Frontal cortex (tissue), 4 donors: ENCODE measurements around the gene MIER2. TPM values are rescaled to one million over a fixed set of nuclear protein-coding genes. Genes with fewer than 3 reads are reported as not detected.
A peak's percentile ranks its signal among the peaks of the same experiment; 100 is the strongest.
"Not testable (repeated sequence)": the region's sequence is repeated elsewhere in the genome, so short reads cannot be mapped to it uniquely, and the experiment has no call there.

Experiments used
- DNase-seq, 2 donors: peaks; one replicate each; pipeline ENCODE4 v3.0.0; 2012; ENCODE audit warnings: low spot score in 2 of 2
- FAIRE-seq: peaks from 2 replicates; lab custom pipeline; 2012; peaks lifted over from hg19 to GRCh38; lab: Jason Lieb, UNC
- total RNA-seq: library from RNA; depleted of rRNA; stranded (reverse); fragments of >200 nt; gene quantifications from one replicate; pipeline ENCODE4 v1.2.3, GENCODE V29; 2014
- donor health status: control.
- donor health status: control.
- donor health status: control.

MIER2 gene, protein sequence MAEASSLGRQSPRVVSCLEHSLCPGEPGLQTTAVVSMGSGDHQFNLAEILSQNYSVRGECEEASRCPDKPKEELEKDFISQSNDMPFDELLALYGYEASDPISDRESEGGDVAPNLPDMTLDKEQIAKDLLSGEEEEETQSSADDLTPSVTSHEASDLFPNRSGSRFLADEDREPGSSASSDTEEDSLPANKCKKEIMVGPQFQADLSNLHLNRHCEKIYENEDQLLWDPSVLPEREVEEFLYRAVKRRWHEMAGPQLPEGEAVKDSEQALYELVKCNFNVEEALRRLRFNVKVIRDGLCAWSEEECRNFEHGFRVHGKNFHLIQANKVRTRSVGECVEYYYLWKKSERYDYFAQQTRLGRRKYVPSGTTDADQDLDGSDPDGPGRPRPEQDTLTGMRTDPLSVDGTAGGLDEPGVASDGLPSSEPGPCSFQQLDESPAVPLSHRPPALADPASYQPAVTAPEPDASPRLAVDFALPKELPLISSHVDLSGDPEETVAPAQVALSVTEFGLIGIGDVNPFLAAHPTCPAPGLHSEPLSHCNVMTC
- total RNA-seq = 3.7 TPM

DNA sequence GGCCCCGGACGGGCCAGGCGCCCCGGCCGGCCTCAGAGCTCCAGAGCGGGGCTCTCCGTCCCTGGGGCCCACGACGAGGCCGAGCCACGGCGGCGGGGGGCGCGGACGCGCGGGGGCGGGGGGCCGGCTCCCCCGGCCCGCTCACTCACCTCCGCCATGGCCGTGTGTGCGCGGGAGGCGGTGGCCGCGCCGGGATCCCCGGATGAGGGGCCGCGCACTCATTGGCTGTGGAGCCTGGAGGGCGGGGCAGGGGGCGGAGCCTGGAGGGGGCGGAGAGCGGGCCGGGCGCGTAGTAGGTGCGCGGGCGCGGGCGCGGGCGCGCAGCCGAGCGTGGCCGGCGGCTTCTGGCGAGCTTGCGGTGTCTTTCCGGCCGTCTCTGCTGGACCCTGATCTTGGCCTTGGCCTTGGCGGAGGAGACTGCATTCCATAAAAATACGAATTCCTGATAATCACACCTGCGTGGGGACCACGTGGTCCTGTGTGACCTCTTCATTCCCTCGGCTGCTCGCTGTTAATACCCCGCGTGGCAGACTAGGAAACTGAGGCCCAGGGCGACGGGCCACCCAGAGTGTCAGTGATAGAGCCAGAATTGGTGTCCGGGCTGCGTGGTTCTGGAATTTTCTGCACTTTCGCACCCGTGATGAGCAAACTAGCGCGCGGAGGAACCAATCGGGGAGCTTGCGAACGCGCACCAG lies at the start of gene MIER2:
MIER2 (minus strand) TSS at position 172 of the 695 bp plus-strand sequence; CDS start at position 158, 14 bp downstream.
- DNase-seq (peak; percentile 98 to 99), FAIRE-seq (no peak)

DNA sequence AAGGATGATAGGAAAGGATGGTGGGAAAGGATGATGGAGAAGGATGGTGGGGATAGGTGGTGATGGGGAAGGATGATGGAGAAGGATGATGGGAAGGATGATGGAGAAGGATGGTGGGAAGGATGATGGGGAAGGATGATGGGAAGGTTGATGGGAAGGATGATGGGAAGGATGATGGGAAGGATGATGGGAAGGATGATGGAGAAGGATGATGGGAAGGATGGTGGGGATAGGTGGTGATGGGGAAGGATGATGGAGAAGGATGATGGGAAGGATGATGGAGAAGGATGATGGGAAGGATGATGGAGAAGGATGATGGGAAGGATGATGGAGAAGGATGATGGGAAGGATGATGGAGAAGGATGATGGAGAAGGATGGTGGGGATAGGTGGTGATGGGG lies 49.0 kb upstream of the MIER2 start:
- DNase-seq, FAIRE-seq: not testable (repeated sequence)

DNA sequence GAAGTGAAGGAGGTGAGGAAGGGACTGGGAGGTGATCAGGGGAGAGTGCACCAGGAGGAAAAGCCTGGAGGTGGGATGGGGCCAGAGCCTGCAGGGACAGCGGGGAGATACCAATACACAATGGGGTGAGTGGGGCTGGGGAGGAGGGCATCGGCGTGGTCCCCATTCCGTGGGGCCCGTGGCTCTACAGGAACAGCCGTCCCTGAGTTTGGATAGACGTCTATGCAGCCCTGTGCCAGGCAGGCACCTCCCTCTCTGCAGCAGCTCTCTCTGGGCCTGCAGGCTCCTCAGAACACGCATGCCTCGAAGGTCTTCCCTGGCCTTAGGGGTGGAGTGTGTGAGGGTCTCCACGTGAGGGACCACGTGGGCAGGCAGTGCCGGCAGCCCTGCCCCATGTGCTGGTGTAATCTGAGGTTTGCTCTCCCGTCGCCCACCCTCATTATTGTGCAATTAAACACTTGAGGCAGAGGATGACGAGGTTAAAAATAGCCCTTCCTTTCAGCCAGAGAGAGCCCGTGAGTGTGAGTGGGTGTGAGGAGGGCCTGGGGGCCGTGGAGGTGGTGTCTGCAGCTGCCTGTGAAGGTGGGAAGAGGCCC lies 47.9 kb upstream of the MIER2 start:
- DNase-seq (no peak), FAIRE-seq (no peak)

DNA sequence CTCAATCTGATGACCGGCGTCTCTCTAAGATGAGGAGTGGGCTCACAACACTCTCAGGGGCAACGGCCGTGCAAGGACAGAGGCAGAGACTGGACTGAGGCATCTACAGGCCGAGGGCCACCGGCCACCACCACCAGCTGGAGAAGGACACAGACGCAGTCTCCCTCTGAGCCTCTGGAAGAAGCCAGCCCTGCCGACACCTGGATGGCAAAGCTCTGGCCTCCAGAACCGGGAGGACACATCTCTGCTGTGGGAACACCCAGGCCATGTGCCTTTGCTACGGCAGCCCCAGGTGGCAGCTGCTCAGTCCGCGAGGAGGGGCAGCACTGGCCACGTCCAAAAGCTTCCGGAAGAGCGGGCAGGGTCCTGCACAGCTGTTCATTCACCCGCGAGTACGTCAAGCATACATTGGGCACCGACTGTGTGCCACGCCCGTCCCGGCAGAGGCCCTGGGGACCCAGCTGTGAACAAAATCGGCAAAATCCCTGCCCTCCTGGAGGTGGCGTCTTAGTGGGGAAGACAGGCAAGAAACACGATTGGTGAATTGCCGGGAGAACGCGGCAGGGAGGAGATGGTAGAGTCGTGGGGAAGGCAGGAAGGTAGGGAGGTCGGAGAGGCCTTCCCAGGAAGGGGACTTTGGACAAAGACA lies 47.3 kb upstream of the MIER2 start:
- no peak for DNase-seq
- FAIRE-seq = no peak

DNA sequence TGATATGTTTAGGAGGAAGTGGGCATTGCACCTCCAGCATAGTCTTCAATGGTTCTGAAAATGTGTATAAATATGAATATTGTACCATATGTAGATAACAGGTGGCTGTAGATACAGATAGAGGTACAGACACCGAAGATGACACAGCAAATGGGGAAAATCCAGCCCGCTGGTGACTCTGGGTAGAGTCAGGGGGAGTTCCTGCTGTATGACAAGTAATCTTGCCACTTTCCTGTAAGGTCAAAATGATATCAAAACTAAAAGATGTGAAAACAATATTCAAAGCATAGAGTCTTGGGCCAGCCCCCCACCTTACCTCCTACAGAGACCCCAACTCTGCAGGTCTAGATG lies 46.6 kb upstream of the MIER2 start:
- no peak for FAIRE-seq
- no peak for DNase-seq

DNA sequence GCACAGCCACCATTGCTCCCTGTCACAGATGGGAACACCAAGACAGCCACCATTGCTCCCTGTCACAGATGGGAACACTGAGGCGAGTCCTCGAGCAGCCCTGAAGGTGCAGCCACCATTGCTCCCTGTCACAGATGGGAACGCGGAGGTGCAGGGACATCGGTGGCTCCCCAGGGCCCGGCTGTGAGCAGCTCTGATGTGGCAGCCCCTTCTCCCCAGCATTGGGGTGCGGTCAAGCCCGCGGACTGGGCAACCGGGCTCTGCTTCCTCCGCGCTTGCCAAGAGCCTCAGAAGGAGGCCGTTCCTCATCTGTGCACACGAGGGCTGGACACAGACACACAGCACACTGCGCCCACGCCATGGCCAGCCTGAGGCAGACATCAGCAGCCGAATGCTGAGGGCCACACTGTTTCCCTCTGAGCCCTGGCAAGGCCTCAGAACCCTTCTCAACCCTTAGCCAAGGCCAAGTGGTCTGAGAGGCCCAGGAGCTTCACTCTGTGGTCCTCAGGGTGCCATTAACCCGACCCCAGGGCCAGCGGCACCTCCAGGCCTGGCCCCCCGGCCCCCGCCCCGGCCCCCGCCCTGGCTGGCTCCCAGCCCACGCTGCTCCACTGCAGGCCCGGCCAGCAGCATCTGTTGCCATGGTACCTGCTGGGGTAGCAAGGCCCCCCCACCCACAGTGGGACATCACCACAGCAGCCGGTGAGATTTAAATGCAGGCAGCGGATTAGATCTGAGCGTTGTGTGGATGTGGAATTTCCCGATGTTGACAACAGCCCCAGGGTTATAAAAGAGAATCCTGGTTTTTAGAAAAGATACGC lies 46.0 kb upstream of the MIER2 start:
- FAIRE-seq (no peak), DNase-seq (no peak)

DNA sequence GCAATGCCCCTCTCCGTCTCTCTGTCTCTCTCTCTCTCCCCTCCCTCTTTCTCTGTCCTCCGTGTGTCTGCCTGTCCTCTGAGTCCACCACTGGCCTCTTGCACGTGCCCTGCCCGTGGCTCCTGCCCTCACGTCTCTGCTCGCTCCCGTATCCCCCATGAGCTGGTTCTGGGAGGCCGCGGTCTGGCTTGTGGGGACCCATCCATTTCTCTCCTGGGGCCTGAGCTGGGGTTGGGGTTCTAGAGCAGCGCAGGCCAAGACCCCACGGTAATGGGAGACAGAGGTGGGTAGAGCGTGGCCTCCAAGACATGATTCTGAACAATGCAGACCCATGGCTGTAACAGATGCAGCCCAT lies 45.3 kb upstream of the MIER2 start:
- DNase-seq (no peak), FAIRE-seq (no peak)

DNA sequence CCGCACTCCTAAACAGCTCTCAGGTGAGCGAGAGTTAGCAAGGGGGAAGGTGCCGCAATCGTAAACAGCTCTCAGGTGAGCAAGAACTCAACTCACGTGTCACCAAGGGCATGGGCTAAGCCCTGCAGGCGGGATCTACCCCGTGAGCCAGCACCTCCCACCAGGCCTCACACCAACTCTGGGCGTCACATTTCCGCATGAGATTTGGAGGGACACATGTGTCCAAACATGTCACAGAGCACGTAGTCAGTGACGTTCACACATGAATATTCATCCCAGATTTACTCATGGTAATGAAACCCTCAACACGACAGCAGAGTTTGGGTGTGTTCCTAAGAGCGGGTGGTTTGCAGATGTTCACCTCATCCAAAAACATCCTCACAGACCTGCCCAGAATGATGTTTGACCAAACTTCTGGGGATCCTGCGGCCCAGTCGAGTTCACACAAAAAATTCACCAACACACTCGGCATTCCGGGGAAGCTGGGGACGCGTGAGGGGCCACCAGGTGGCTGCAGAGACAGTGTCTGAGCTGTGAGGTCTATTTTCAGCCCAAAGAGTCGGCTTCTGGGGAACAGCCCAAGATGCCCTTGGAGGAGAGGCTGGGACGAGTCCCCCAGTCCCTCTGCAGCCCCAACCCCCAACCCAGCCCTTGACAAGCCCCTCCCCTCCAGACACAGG lies 44.8 kb upstream of the MIER2 start:
- no peak for FAIRE-seq
- no peak for DNase-seq

DNA sequence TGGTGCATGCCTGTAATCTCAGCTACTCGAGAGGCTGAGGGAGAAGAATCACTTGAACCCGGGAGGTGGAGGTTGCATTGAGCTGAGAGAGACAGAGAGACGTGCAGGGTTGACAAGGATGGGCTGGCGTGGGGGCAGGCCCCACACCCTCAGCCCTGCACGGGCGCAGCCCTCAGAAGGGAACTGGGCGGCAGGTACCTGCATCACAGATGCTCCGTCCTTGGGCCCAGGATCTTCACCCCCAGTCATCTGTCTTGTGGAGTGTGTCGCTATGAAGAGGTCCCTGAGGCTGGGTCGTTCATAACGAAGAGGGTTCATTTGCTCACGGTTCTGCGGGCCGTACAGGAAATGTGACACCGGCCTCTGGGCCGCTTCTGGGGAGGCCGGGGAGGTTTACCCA lies 44.1 kb upstream of the MIER2 start:
- no peak for FAIRE-seq
- no peak for DNase-seq

DNA sequence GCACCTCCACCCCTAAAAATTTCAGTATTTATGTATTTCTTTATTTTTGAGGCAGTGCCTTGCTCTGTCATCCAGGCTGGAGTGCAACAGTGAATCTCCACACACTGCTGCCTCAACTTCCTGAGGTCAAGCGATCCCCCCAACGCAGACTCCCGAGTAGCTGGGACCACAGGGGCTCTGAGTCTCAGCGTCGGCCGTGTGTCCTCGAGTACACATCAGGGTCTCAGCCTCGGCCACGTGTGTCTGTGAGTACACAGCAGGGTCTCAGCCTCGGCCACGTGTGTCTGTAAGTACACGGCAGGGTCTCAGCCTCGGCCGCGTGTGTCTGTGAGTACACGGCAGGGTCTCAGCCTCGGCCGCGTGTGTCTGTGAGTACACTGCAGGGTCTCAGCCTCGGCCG lies 43.2 kb upstream of the MIER2 start:
- no peak for DNase-seq

DNA sequence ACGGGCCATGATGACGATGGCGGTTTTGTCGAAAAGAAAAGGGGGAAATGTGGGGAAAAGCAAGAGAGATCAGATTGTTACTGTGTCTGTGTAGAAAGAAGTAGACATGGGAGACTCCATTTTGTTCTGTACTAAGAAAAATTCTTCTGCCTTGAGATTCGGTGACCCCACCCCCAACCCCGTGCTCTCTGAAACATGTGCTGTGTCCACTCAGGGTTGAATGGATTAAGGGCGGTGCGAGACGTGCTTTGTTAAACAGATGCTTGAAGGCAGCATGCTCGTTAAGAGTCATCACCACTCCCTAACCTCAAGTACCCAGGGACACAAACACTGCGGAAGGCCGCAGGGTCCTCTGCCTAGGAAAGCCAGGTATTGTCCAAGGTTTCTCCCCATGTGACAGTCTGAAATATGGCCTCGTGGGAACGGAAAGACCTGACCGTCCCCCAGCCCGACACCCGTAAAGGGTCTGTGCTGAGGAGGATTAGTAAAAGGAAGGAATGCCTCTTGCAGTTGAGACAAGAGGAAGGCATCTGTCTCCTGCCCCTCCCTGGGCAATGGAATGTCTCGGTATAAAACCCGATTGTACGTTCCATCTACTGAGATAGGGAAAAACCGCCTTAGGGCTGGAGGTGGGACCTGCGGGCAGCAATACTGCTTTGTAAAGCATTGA lies 42.2 kb upstream of the MIER2 start:
- FAIRE-seq, DNase-seq: not testable (repeated sequence)

More for the DNA sequence above, 43.2 kb upstream of the MIER2 start:
- no peak for FAIRE-seq

DNA sequence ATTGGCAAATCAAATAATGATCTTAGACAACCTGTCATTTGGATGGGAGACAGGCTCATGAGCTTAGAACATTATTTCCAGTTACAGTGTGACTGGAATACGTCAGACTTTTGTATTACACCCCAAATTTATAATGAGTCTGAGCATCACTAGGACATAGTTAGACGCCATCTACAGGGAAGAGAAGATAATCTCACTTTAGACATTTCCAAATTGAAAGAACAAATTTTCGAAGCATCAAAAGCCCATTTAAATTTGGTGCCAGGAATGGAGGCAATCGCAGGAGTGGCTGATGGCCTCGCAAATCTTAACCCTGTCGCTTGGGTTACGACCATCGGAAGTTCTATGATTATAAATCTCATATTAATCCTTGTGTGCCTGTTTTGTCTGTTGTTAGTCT lies 41.6 kb upstream of the MIER2 start:
- not testable (repeated sequence) for FAIRE-seq

DNA sequence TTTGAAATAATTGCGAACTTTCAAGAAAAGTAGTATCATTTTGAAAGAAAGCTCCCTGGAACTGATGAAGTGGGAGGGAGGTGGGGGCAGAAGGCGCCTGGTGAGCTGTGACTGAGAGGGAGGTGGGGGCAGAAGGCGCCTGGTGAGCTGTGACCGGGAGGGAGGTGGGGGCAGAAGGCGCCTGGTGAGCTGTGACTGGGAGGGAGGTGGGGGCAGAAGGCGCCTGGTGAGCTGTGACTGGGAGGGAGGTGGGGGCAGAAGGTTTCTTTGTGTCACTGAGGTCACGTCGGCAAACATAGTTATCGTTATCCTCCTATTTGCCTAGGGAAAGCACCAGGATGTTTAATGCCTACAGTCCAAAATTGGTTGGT lies 40.2 kb upstream of the MIER2 start:
- DNase-seq (no peak), FAIRE-seq (no peak)

More for the DNA sequence above, 41.6 kb upstream of the MIER2 start:
- not testable (repeated sequence) for DNase-seq

DNA sequence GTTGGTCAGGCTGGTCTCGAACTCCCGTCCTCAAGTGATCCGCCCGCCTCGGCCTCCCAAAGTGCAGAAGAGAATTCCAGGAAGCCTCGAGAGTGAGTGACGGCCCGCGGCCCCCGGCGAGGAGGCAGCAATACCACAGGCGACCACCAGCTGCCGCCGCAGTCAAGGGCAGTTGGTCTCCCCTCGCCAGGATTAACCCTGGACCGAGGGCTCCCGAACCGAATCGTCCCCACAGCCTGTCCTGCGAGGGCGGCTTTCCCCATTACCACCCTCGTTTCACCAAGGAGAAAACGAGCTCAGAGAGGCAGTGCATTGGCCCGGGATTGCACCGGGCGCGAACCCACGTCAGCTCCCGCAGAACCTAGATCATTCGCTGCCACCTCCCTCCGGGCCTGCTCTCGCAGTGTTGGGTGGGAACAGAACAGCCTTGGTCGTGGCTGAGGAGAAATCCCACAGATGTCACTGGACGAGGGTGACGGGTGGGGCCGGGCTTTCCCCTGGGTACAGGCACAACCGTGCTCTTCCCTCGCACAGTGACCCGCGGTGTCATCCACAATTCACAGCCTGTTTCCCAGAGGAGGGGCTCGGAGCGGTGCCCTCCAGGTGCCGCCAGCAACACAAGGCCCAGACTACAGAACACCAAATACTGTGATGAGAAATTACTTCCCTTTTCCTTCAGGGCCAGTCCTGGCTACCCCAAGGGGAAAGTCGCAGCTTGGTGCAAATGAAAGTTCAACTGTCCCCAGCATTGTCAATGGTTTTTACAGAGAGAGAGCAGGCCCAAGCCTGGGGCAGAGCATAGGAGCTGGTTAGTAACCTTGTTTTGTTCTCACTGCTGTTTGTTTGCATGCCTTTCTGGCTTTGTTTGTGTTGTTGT lies 39.6 kb upstream of the MIER2 start:
- DNase-seq (peak in 1 of 2 donors; percentile 70), FAIRE-seq (no peak)

DNA sequence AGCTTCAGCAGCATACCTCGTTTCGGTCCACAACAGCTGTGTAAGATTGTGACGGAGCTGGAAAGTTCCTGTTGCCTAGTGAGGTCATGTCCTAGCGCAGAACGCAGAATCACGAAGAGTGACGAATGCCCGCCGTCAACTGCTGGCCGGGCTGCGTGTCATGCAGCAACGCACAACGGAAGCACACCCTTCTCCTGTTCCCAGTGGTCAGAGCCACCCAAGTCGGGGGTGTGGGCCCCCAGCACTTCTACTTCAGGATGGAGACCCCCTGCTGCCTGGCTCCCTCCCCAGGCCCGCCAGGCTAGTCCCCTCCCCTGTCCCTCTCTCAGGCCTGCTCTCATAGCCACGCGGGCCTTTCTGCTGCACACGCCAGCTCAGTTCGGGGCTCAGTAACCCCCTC lies 38.4 kb upstream of the MIER2 start:
- DNase-seq (no peak), FAIRE-seq (no peak)

DNA sequence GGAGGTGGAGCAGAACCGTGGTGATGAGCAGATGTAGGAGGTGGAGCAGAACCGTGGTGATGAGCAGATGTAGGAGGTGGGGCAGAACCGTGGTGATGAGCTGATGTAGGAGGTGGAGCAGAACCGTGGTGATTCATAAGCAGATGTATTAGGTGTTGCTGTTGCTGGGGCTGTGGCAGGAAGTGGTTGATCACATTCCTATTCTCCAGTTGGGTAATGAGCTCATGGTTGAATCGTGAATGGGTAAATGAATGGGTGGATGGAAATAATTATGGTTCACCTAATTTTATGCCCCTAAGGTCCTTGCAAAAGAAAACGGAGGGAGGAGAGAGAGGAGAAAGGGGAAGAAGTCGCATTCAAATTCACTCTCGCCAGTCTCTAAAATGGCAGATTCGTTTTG lies 38.0 kb upstream of the MIER2 start:
- DNase-seq, FAIRE-seq: not testable (repeated sequence)

DNA sequence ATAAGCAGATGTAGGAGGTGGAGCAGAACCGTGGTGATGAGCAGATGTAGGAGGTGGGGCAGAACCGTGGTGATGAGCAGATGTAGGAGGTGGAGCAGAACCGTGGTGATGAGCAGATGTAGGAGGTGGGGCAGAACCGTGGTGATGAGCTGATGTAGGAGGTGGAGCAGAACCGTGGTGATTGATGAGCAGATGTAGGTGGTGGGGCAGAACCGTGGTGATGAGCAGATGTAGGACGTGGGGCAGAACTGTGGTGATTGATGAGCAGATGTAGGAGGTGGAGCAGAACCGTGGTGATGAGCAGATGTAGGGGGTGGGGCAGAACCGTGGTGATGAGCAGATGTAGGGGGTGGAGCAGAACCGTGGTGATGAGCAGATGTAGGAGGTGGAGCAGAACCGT lies 37.3 kb upstream of the MIER2 start:
- FAIRE-seq, DNase-seq: not testable (repeated sequence)
